Femur (tissue), 1 donor: ENCODE results near the gene RARG.

Experiments used
- DNase-seq: peaks from one replicate; pipeline ENCODE4 v3.0.0-alpha.2; 2017

The RARG gene

GRCh38 chr12:53222806-53223261 lies 9.2 kb downstream of the RARG start:
- DNase-seq = no peak

DNA sequence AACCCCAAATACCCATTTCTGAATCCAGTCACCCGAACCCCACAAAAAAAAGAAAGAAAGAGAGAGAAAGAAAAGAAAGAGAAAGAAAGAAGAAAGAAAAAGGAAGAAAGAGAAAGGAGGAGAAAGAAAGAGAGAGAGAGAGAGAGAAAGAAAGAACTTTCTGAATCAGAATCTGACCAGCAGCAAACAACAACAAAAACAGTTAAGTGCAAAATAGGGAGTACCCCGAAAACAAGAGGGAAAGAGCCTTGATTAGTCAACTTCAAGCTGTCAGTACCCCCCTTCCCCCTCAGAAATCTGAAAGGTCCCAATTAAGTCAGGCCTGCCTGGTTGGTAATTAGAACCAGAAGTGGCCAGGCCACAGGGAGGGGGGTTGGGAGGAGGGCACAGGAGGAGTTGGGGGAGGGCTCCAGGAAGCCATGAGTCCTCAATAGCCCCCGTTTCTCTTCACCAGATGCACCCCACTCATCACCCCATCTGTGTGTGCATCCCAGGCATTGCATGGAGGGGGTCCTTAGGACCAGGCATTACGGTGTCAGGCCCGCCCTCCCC lies 9.8 kb downstream of the RARG start:
- DNase-seq = no peak

GRCh38 chr12:53221203-53222080 lies 10.6 kb downstream of the RARG start:
- peak; percentile 89 for DNase-seq

DNA sequence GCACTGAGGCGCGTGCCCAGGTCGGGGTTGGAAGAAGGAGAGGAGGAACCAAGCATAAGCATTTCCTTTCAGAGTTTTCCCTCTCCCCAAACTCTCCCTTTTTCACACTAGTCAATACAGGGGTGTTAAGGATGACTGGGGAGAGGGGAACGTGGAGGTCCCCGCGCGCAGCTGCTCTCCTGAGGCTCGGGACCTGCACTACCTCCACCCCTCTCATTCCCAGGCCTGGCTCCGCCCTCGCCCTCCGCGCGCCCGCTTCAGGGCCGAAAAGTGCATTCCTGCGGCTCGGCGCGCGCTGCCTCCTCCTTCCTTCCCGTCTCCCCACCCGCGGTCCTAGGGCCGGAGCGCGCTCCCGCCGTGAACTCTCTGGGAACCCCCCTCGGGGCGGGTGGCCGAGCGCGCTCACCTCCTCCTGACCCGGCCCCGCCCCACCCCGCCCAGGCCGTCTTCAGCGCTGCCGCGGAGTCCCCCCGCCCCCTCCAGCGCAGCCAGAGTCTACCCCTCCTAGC lies 11.3 kb downstream of the RARG start:
- DNase-seq = peak; percentile 96

GRCh38 chr12:53219956-53220693 lies 11.9 kb downstream of the RARG start:
- DNase-seq = peak; percentile 87

GRCh38 chr12:53219292-53219955 lies 12.6 kb downstream of the RARG start:
- no peak for DNase-seq

DNA sequence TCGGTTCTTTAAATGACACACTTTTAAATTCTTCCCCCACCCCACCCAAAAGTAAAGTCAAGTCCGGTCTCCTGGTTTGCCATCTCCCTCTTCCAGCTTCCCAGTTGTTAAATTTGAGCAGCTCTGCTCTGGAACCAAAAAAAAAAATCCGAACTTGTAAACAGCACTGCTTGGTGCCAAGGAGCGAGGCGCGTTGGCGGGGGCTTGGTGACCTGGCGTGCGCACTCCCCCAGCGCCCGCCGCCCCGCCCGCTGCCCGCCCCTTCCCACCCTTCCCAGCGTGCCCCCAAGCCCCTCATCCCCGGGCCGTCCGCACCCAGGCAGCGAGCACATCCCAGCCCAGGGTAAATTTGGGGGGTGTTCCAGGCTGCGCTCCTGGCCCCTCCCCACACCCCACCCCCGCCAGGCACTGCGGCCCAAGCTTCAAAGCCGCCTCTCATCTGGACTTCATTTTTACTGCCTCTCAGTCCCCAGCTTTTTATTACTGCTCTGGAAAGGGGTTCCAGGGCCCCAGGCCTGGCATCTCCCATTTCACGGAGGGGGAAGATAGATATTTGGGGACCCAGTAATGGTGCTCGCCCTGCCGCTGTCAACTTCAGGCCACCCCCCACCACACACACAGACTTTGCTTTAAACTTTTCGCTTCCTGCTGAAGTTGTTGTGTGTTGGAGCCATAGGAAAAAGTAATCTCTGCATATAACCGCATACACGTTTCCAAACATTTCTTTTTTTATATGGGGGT lies 13.3 kb downstream of the RARG start:
- peak; percentile 75 for DNase-seq

DNA sequence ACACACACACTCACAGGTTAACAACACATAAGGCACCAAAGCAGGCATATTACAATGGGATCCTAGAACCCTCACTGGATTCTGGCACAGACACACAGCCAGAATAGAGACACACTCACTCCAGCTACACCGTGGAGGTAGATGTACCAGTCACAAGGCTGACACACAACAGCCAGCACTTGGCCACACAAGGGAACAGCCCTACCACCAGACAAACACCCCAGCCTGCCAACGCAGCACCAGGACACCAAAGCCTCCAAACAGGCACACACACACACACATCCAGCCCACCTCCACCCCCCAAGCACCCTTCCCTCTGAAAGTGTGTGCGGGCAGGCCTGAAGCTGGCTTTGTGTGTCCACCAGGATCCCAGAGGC lies 14.1 kb downstream of the RARG start:
- DNase-seq = no peak

DNA sequence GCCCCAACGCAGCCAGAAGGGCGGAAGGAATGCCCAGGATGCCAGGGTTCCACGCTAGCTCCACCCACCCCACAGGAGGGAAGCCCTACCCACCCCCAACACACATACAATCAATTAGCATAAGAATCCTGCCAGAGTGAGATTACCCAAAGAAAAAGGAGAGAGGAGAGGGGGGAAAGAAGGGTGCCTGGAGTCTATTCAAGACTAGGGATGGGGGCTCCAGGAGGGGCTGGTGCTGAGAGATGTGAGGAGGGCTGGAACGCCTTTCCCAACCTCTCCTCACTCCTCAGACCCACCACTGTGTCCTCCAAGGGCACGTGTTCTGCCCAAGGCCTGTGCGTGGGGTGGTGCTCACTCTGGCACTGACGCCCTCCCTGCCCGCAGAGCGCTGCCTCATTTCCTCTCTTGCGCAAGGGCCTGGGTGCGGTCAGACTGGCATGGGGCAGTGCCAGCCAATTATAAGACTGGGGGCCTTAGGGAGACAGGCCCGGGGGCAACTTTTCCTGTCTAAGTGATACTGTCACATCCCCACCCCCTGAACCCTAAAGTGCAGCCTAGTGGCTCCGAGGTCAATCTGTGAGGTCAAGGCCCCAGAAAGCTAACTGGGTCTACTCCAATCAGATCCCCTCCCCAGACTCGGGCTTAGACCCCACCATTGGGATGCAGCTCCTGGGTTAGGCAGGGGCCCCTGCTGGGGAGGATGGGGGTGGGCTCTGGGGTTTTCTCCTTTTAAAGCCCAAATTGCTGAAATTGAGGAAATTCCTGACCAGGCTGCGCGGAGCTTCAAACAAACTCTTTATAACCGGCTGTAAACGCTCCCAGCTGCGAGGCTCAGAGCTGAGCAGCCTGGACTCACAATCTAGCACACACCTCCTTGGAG lies 14.7 kb downstream of the RARG start:
- DNase-seq = no peak

- no peak for DNase-seq
Observed at GRCh38 chr12:53215497-53215896, 16.5 kb downstream of the RARG start.

GRCh38 chr12:53214687-53215455 lies 17.1 kb downstream of the RARG start:
- DNase-seq = no peak

GRCh38 chr12:53214221-53214620 lies 17.8 kb downstream of the RARG start:
- no peak for DNase-seq

DNA sequence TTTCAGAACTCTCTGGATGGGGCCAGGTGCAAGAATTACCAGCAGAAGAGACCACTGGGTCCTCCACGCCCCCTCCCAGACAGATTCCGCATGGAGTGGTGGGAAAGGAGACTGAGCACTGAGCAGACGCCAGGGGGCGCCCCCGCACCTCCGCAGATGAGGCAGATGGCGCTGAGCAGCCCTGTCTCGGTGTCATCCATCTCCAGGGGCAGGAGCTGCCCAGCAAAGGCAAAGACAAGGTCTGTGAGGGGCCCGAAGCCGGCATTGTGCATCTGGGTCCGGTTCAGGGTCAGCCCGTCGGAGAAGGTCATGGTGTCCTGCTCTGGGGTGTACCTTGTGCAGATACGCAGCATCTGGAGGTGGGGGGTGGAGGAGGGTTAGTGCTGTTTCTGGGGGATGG lies 18.7 kb downstream of the RARG start:
- peak; percentile 88 for DNase-seq

DNA sequence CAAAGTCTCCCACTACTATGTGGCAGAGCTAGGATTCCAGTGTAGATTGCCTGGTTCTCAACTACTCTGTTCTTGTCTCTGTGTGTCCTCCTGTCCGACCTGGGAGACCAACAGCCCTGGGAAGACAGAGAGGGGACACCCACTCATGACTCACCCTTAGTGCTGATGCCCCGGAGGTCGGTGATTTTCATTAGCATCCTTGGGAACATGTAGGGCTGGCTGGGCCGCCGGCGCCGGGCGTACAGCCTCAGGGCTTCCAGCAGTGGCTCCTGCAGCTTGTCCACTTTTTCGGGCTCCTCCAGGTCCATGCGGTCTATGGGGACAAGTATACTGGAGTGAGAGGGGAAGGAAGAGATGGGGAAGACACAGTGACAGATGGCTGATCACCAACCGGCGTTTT lies 19.1 kb downstream of the RARG start:
- no peak for DNase-seq

- DNase-seq = no peak
Observed at GRCh38 chr12:53211476-53212381, 20.3 kb downstream of the RARG start.

- no peak for DNase-seq
Observed at GRCh38 chr12:53210843-53211242, 21.2 kb downstream of the RARG start.

- no peak for DNase-seq
Observed at GRCh38 chr12:53208877-53209463, 23.0 kb downstream of the RARG start.

DNA sequence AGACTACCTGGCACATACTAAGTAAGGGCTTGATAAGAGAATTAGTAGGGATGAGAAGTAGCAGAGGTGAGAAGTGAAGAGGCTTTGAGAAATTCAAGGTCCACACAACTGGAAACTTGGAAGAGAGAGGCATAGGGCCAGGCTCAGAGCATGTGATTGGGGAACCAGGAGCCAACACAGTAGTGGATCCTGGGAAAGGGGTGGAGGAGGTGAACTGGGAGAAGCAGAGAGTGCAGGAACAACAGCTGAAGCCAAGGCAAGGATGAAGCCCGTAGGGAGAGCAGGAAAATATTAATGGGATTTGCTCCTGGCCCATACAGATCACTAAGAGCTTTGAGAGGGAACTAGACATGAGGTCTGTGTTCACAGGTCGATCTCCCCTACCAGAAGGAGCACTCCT lies 23.6 kb downstream of the RARG start:
- DNase-seq = no peak

- no peak for DNase-seq
Observed at GRCh38 chr12:53207042-53207441, 25.0 kb downstream of the RARG start, which contains the start of gene ITGB7. Gene ITGB7 (minus strand): TSS chr12:53207251. CDS start chr12:53200443, 6,808 bp downstream.
